Measurements from ENCODE around the gene CLCF1.

GRCh38 chr11:67412495-67413179, 39.2 kb upstream of the CLCF1 start:
- TF ChIP-seq POLR2A (IDR thresholded peaks at IDR 0.05) (no peak), CTCF (IDR thresholded peaks at IDR 0.05) (no peak)
